Body of pancreas (tissue), 4 donors: ENCODE measurements around the gene PAQR8.

Experiments used
- POLR2A ChIP-seq, 3 donors: fragments of 450-650 bp; IDR thresholded peaks; one replicate each; pipeline ENCODE4 v1.6.1; 2016; ENCODE audit warnings: antibody characterized with exemption in 3 of 3, mild to moderate bottlenecking in 2 of 3
- TF ChIP-seq, protein P1 (sequence below), 7 experiments: fragments of 450-650 bp in 4 of 7; fragments of 200-600 bp in 3 of 7; sonication (generic) in 3 of 7; IDR thresholded peaks; one replicate each; pipeline ENCODE4 v1.5.1; 2016 to 2019; ENCODE audit warnings: antibody characterized with exemption in 7 of 7

DNA sequence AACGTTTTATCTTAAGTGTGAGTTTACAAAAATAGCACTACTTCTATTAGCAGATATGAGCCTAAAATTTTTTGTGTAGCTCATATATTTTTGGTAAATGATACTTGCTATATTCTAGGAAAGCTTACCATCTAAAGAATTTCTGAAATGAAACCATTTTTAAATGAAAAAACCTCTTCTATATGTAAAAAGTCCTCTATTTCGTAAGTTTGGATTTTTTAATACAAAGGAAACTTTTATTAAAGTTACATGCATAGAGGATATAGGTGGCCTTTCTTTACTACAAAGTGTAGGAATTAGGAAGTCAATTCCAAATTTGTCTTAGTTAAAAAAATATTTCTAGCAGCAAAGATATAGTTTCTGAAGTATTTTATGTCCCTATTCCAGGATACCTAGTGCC lies 77.0 kb downstream of the PAQR8 start:
- TF ChIP-seq, protein P1, sequence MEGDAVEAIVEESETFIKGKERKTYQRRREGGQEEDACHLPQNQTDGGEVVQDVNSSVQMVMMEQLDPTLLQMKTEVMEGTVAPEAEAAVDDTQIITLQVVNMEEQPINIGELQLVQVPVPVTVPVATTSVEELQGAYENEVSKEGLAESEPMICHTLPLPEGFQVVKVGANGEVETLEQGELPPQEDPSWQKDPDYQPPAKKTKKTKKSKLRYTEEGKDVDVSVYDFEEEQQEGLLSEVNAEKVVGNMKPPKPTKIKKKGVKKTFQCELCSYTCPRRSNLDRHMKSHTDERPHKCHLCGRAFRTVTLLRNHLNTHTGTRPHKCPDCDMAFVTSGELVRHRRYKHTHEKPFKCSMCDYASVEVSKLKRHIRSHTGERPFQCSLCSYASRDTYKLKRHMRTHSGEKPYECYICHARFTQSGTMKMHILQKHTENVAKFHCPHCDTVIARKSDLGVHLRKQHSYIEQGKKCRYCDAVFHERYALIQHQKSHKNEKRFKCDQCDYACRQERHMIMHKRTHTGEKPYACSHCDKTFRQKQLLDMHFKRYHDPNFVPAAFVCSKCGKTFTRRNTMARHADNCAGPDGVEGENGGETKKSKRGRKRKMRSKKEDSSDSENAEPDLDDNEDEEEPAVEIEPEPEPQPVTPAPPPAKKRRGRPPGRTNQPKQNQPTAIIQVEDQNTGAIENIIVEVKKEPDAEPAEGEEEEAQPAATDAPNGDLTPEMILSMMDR (IDR thresholded peaks at IDR 0.05) = no peak
- no peak for TF ChIP-seq POLR2A (IDR thresholded peaks at IDR 0.05)
